Peyer's patch (tissue), 4 donors: ENCODE measurements around the gene TRMT1L.

Experiments
- POLR2A ChIP-seq, 2 donors: fragments of 450-650 bp; IDR thresholded peaks; one replicate each; pipeline ENCODE4 v1.5.1; 2017; ENCODE audit warnings: antibody characterized with exemption in 2 of 2, mild to moderate bottlenecking in 2 of 2, moderate library complexity in 2 of 2
- TF ChIP-seq, protein P1 (sequence below), 6 experiments: fragments of 450-650 bp in 4 of 6; fragments of 200-600 bp in 2 of 6; sonication (generic) in 1 of 6; IDR thresholded peaks; one replicate each; pipeline ENCODE4 v1.5.1; 2017 to 2019; ENCODE audit warnings: antibody characterized with exemption in 6 of 6, mild to moderate bottlenecking in 3 of 6, moderate library complexity in 1 of 6

DNA sequence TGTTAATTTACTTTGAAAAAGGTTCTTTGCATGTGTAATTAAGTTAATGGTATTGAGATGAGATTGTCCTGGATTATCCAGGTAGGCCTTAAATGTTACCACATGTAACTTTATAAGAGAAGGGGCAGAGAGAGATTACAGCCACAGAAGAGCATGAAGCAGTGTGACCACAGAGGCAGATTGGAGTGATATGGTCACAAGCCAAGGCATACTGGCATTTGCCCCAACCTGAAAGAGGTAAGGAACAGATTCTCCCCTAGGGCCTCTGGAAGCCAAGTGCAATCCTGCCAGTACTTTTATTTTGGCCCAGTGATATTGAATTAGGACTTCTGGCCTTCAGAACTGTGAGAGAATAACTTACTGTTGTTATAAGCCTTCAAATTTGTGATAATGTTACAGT, 88.4 kb downstream of the TRMT1L start:
- no peak for TF ChIP-seq POLR2A (IDR thresholded peaks at IDR 0.05)
- TF ChIP-seq, protein P1, sequence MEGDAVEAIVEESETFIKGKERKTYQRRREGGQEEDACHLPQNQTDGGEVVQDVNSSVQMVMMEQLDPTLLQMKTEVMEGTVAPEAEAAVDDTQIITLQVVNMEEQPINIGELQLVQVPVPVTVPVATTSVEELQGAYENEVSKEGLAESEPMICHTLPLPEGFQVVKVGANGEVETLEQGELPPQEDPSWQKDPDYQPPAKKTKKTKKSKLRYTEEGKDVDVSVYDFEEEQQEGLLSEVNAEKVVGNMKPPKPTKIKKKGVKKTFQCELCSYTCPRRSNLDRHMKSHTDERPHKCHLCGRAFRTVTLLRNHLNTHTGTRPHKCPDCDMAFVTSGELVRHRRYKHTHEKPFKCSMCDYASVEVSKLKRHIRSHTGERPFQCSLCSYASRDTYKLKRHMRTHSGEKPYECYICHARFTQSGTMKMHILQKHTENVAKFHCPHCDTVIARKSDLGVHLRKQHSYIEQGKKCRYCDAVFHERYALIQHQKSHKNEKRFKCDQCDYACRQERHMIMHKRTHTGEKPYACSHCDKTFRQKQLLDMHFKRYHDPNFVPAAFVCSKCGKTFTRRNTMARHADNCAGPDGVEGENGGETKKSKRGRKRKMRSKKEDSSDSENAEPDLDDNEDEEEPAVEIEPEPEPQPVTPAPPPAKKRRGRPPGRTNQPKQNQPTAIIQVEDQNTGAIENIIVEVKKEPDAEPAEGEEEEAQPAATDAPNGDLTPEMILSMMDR (IDR thresholded peaks at IDR 0.05): no peak
